HG02642 (cell line): ENCODE measurements around the gene ICAM2.

ENCODE experiments used
- ATAC-seq: cut with Tn5 transposase; IDR thresholded peaks from one replicate; pipeline ENCODE4 v1.9.1; 2021; ENCODE audit warnings: mild to moderate bottlenecking; ENCODE audit not compliant: unreplicated experiment, poor library complexity

The ICAM2 gene

GRCh38 chr17:63978272-63979200, 41.9 kb downstream of the ICAM2 start:
- ATAC-seq, result no peak

DNA sequence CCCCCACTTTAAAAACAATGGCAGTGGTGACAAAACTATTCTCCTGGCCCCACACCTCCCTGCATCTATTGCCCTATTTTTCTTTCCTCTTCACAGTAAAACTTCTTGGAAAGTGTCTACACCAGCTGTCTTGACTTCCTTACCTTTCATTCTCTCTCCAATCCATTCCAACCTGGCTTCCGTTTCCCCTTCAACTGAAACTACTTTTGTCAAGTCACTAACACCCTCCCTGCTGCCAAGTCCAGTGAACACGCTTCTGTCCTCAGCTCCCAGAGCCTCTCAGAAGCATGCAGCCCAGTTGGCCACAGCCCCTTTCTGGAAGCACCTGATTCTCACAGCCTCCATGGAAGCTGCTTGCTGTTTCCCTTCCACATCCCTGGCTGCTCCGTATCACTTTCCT, 43.7 kb downstream of the ICAM2 start:
- no peak for ATAC-seq

GRCh38 chr17:63975541-63976092, 44.8 kb downstream of the ICAM2 start:
- no peak for ATAC-seq

DNA sequence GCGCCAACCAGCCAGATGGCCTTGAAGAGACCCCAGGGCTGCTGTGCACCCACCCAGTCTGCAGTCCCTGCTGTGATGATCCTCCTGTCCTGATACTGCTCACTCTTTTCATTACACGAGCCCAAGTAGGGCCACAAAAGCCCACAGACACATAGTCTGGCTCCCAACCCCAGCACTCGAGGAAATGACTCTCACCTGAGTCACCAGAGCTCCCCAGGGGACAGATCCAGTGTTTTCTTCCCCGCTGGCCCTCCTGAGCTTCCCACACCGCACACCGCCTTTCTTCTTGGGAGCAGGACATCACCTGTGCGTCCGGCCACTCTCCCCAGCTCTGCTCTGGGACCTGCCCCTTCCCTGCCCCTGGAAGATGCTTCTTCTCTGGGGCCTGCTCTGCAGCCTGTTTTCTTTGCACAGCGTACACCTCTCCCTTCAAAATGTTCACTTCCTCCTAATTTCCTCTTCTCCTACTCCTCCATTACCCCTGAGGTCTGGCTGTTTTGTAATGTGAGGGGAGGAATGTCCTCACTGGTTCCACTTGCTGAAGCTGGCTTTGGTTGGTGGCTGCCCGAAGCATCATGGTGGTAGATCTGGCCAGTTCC, 45.7 kb downstream of the ICAM2 start:
- no peak for ATAC-seq

GRCh38 chr17:63973930-63974593, 46.4 kb downstream of the ICAM2 start:
- no peak for ATAC-seq

GRCh38 chr17:63973247-63973646, 47.2 kb downstream of the ICAM2 start:
- ATAC-seq, result no peak

DNA sequence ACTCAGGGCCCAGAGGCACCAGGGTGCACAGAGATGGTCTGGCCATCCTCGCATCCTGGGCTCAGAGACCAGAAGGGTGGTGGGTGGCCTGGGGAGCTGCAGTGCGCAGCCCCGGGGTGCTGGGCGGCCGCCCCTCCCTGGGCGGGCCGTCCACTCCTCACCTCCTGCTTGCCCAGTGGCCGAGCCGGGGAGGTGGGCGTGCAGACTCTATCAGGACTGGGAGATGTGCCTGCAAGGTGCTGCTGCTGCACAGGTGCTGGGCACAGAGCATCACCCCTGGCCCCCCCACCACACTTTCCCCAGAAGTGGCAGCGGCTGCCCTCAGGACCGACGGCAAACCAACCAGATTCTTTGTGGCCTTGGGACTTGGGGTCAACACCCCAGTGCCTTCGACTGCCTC, 47.6 kb downstream of the ICAM2 start, which contains the start of gene SCN4A:
Gene SCN4A (minus strand): TSS at position 123 of the 400 bp plus-strand sequence. CDS start 77 bp downstream, at position 46.
- ATAC-seq, result no peak

DNA sequence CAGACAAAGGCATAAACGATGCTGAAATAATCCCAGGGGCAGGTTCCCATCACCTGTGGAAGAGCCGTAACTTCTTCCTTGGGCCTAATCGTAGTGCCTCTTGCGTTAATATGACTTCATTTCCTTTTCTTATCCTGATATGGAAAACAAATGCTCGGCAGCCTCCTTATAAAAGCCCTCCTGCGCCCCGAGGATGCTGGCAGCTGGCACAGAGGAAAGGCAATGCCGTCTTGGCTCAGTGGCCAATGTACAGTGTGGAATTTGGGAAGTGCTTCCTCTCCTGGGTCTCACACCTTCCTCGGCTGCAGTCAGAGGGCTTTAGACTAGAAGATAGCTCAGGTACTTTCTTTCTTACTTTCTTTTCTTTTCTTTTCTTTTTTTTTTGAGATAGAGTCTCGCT, 51.2 kb downstream of the ICAM2 start:
- ATAC-seq, result no peak

- no peak for ATAC-seq
Measured at GRCh38 chr17:63967953-63968352, 52.5 kb downstream of the ICAM2 start.

DNA sequence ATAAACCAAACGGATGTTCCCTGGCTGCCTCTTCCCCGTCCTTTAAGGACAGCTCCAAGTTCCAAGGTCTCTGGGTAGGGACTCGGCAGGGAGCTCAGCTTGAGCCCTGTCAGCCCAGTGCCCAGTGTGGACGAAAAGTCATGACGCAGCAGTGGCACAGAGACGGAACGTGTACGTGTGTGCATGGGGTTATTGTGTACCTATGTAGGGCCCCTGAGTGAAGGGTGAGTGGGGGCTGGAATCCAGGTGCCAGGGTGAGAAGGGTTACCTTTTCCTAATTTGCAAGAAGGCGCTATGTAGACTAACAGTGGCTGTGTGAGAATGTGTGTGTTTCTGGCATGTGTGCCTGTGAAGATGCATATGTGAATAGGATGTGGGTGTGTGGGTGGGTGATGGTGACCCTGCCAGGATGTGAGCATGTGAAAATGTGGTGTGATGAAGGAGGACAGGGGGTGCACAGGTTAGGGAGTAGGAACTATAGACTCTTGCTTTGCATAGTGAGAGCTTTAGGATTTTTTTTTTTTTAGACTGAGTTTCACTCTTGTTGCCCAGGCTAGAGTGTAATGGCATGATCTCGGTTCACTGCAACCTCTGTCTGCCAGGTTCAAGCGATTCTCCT, 53.7 kb downstream of the ICAM2 start:
- no peak for ATAC-seq

DNA sequence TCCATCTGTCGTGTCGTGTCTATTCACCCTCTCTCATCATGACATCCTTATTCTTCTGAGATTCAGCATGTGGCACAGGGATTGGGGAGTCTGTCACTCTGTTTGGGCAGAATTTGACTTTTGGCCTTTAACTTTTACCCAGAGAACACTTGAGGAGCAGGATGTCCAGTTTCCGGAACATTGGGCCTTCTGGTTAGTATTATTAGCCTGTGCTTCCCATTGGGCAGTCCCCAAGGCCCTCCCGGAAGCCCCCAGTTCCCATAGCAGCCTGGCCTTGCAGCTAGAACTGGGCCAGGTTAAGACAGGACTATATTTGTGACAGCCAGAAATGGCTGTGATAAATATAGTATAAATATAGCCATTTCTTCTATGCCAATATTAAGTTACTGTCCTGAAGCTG, 57.3 kb downstream of the ICAM2 start:
- no peak for ATAC-seq

DNA sequence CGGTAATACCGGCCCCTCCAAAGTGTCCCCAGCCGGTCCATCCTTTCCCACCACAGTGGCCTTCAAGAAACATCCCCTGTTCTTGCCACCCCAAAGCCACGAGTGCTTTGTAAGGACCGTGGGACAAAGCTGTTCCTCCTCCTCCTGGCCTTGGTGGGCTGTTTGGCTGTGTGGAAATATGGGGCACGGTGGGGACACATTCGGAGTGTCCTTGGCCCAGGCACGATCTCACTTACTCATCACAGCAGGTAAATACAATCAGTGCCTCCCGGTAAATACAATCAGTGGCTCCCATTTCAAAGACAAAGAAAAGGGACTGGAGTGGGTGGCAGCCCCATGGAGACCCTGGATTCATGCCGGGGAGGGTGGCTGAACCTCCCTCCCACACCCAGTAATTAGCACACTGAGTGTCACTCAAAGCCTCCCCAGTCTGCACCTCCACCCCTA, 58.1 kb downstream of the ICAM2 start:
- no peak for ATAC-seq

- no peak for ATAC-seq
Measured at GRCh38 chr17:63961355-63962212, 58.8 kb downstream of the ICAM2 start.

DNA sequence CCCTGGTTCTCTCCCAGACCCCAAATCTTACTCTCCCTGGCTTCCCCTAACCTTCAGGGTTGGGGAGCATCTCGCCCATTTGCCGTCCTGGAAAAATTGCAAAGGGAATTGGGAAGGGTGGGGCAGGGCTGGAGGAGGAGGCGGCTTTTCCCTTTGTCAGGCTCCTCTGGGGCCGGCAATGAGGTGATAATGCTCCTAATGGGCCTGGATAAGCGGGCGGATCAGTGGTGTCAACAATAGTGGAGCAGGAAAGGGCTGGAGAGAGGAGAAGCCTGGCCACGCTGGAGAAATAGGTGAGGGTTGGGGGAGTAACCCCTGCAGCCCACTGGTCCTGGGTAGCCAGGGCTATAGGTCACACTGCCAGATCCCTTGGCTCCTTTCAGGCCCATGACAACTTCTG, 60.0 kb downstream of the ICAM2 start:
- no peak for ATAC-seq

DNA sequence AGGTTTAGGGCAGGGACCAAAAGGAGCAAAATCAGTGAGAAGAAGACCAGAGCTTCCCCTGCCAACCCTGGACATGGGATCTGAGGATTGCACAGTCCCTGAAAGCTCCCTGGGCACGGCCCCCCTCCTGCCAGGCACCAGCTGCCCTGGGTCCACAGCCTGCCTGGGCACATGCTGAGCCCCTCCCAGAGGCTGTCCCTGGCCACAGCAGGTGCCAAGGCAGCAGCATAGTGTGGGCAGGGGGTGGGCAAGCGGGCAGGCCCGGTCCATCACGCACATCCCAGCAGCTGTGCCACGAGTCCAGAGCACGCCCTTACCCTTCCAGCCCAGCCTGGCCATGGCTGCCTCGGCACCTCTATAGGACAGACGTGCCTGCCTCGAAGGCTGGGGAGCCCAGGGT, 60.4 kb downstream of the ICAM2 start:
- ATAC-seq, result no peak

DNA sequence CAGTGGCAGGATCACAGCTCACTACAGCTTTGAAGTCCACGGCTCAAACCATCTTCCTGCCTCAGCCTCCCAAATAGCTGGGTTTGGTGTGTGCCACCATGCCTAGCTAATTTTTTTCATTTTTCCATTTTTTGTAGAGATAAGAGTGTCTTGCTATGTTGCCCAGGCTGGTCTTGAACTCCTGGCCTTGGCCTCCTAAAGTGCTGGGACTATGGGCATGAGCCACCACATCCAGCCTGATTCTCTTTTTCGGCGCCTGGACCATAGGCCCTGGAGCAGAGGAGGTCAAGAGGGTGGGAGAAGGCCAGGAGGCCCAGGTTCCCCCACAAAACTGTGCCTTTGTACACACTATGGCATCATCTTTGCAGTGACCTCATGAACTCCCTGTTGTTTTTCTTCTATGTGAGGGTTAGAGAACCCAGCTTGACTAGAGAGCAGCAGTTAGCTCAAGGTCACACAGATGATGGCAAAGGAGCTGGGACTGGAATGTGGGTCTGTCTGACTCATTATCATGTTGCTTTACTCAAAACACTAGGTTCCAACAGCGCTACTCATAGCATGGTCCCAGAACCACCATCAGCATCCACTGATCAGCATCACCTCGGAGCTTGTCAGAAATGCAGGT, 64.0 kb downstream of the ICAM2 start:
- ATAC-seq, result no peak

DNA sequence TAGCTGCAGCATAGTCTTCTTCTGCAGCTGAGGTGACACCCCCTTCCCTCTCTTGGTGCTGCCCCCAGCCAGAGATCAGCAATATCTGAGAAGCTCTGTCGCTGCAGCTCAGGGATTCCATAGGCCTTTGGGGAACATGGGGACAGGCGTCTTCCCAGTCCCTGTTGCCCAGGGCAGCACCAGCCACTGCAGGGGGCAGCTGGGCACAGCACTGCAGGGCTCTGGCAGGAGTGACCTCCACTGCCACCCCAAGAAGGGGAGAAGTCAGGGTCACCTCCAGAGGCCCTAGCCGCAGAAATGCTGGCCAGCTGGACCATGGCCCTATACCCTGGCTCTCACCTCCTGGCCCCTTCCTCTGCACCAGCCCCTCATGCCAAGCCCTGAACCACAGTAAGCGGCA, 64.6 kb downstream of the ICAM2 start:
- ATAC-seq, result no peak

DNA sequence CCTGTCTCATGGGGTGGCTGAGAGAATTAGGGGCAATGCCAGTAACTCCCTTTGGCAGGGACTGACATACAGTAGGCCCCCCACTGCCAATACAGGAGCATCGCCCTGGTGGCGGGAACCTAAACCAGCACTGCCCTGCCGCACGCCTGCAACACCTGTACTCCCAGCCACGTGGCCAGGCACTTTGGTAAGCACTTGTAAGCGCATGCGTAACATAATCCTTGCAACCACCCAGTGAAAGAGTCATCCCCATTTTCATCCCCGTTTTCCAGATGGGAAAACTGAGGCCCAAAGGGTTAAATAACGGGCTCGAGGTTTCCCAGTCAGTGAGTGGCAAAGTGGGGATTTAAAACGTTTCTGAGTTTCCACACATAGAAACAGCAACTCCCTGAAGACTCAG, 65.2 kb downstream of the ICAM2 start:
- no peak for ATAC-seq
